K562 (cell line): Measurements from ENCODE around the gene ATP5PO. TPM values are rescaled to one million over a fixed set of nuclear protein-coding genes. Genes with fewer than 3 reads are reported as not detected.

Source experiments
- CBX5 ChIP-seq: IDR thresholded peaks from 2 replicates; pipeline ENCODE4 v1.6.1; 2014; ENCODE audit warnings: low read depth, borderline replicate concordance
- CHD1 ChIP-seq: fragments of 200-600 bp; sonication (generic); IDR thresholded peaks from one replicate; pipeline ENCODE4 v1.6.1; 2012; ENCODE audit warnings: mild to moderate bottlenecking, moderate library complexity, low read length, inconsistent platforms
- CREB3L1 ChIP-seq: fragments of 450-650 bp; IDR thresholded peaks from 2 replicates; pipeline ENCODE4 v1.6.1; 2014; ENCODE audit warnings: low read depth, mild to moderate bottlenecking, moderate library complexity, borderline replicate concordance
- CTCF ChIP-seq, 3 experiments: IDR thresholded peaks in 2 of 3; conservative IDR thresholded peaks in 1 of 3; 2 replicates each; pipeline ENCODE4 v1.5.1; 2011 to 2012; ENCODE audit warnings: low read length in 3 of 3, mild to moderate bottlenecking in 3 of 3, control low read depth in 2 of 3, improper control_type of control experiment in 1 of 3, inconsistent platforms in 1 of 3, low read depth in 1 of 3, mixed read lengths in 1 of 3, moderate library complexity in 1 of 3; ENCODE audit not compliant: insufficient read depth in 2 of 3
- ETV5 ChIP-seq: sonication (generic); formaldehyde crosslinking; IDR thresholded peaks from 2 replicates; pipeline ENCODE4 v1.4.0; 2020; ENCODE audit warnings: low read depth, mild to moderate bottlenecking, missing genetic modification reagents
- EWSR1 ChIP-seq: fragments of 450-650 bp; IDR thresholded peaks from 2 replicates; pipeline ENCODE4 v1.6.1; 2018; ENCODE audit warnings: borderline replicate concordance, mild to moderate bottlenecking, low read depth, moderate library complexity; ENCODE audit not compliant: partially characterized antibody
- GTF2A2 ChIP-seq: IDR thresholded peaks from 2 replicates; pipeline ENCODE4 v1.6.1; 2016; ENCODE audit warnings: mild to moderate bottlenecking, missing genetic modification characterization, missing compliant biosample characterization
- NBN ChIP-seq: fragments of 450-650 bp; IDR thresholded peaks from 2 replicates; pipeline ENCODE4 v1.6.1; 2016; ENCODE audit warnings: low read depth, mild to moderate bottlenecking
- RERE ChIP-seq: sonication (generic); formaldehyde crosslinking; IDR thresholded peaks from 2 replicates; pipeline ENCODE4 v1.8.0; 2023; ENCODE audit warnings: missing genetic modification reagents, mild to moderate bottlenecking, borderline replicate concordance
- SP2 ChIP-seq: IDR thresholded peaks from 2 replicates; pipeline ENCODE4 v1.6.1; 2011; ENCODE audit warnings: mild to moderate bottlenecking, low read depth, low read length, moderate library complexity; ENCODE audit not compliant: poor library complexity, severe bottlenecking; ENCODE audit errors: extremely low read depth
- TCF7 ChIP-seq: sonication (generic); IDR thresholded peaks from 2 replicates; pipeline ENCODE4 v1.6.1; 2016; ENCODE audit warnings: antibody characterized with exemption, borderline replicate concordance
- ZFP36 ChIP-seq: fragments of 150-350 bp; IDR thresholded peaks from 2 replicates; pipeline ENCODE4 v1.6.1; 2018; ENCODE audit warnings: low read length, low read depth; ENCODE audit not compliant: partially characterized antibody
- ZNF23 ChIP-seq: fragments of 250-450 bp; sonication (Bioruptor Pico); IDR thresholded peaks from 2 replicates; pipeline ENCODE4 v1.4.0; 2020; ENCODE audit warnings: mild to moderate bottlenecking
- ZNF347 ChIP-seq: fragments of 450-650 bp; formaldehyde crosslinking; IDR thresholded peaks from 2 replicates; pipeline ENCODE4 v1.4.0; 2020; ENCODE audit warnings: low read depth, mild to moderate bottlenecking, moderate library complexity
- ZNF445 ChIP-seq: fragments of 250-450 bp; sonication (Bioruptor Pico); IDR thresholded peaks from 2 replicates; pipeline ENCODE4 v1.4.0; 2020; ENCODE audit warnings: low read depth, mild to moderate bottlenecking, moderate library complexity
- ZNF584 ChIP-seq: fragments of 200-800 bp; sonication (Bioruptor generic); IDR thresholded peaks from 2 replicates; pipeline ENCODE4 v1.6.1; 2016; ENCODE audit warnings: low read depth, mild to moderate bottlenecking, missing genetic modification characterization, missing compliant biosample characterization
- polyA plus RNA-seq, 8 experiments: library from polyadenylated mRNA; depleted of rRNA in 4 of 8; stranded (reverse) in 5 of 8; unstranded in 3 of 8; fragments of >200 nt; fragmentation: Nextera tagmentation in 2 of 8; fragmentation: Illumina TruSeq in 1 of 8; extraction: Ambion mirVana in 2 of 8; extraction: Trizol in 1 of 8; gene quantifications; 2 replicates each; pipeline versions ENCODE4 v1.2.1 to v1.2.3, GENCODE V29; 2011 to 2014; ENCODE audit warnings: inconsistent platforms in 1 of 8, missing spikeins in 1 of 8
- total RNA-seq, 7 experiments: library from RNA; depleted of rRNA in 6 of 7; stranded (reverse); fragments of >200 nt in 6 of 7; fragmentation: Illumina TruSeq in 2 of 7; extraction: Trizol in 2 of 7; gene quantifications; 2 replicates each; pipeline versions ENCODE4 v1.2.1 to v1.2.3, GENCODE V29; 2011 to 2021; ENCODE audit warnings: low replicate concordance in 1 of 7
- TF ChIP-seq, protein P1 (sequence below): fragments of 450-650 bp; formaldehyde crosslinking; IDR thresholded peaks from 2 replicates; pipeline ENCODE4 v1.4.0; 2020; ENCODE audit warnings: mild to moderate bottlenecking, moderate library complexity

The ATP5PO gene
- total and polyA plus RNA-seq, 9 of the 15 experiments (the other 6 are each of a cell fraction or from before 2014, with no cell fraction given): 367 to 2,722 (median 808) TPM

DNA sequence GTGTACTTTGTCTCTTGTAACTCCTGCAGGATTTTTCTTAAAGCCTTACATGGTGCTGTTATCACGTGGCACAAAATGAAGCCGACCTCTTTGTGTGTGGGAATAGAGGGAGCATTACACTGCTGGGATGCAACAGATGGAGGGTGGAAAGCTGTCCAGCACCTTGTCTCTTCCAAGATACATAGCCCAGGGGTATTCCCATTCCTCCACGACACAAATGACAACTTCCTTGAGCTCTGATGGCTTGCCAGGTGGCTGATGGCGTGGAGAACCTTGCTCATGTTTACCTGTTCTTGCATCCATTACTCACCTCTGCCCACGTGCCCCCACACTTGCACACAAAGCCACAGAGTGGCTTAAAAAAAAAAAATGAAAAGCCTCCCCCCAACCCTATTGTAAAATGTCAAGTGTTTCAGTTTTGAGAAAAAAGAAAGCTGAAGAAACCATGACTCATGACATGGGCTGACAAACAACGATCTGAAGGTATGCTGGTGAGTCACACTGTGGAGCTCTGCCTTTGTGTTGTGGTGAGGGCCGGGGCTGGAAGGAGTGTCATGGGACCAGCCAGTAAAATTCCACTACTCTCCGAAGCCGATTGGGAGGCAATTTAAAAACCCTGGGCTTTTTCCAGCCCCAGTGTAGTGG is 32.0 kb upstream of the ATP5PO start (continued):
- TF ChIP-seq CTCF (IDR thresholded peaks at IDR 0.05 in 2 of 3, conservative IDR thresholded peaks at IDR 0.05 in 1 of 3; ENCODE audit: insufficient read depth in 2 of 3, low read depth in 1 of 3, low read length in 3 of 3) (peak in 1 of 3 experiments; percentile 11; a peak in 1 of 6 replicates), GTF2A2 (tag) (no peak), ETV5 (CRISPR knock-in tag) (peak; percentile 42; the same call in 1 of the 2 replicates), ZNF23 (CRISPR knock-in tag) (no peak), ZNF584 (no peak), CBX5 (no peak), TCF7 (no peak), CREB3L1 (0 out of 2 replicates have a peak, but pooled peaks have one; percentile 41), EWSR1 (no peak), NBN (peak; percentile 85; the same call in 1 of the 2 replicates), CHD1 (no peak), ZFP36 (no peak), ZNF347 (CRISPR knock-in tag) (no peak), ZNF445 (CRISPR knock-in tag) (no peak), RERE (CRISPR knock-in tag) (no peak), SP2 (no peak)
- TF ChIP-seq, protein P1, sequence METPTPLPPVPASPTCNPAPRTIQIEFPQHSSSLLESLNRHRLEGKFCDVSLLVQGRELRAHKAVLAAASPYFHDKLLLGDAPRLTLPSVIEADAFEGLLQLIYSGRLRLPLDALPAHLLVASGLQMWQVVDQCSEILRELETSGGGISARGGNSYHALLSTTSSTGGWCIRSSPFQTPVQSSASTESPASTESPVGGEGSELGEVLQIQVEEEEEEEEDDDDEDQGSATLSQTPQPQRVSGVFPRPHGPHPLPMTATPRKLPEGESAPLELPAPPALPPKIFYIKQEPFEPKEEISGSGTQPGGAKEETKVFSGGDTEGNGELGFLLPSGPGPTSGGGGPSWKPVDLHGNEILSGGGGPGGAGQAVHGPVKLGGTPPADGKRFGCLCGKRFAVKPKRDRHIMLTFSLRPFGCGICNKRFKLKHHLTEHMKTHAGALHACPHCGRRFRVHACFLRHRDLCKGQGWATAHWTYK (CRISPR knock-in tag): no peak
